HL-60/S4 treated with retinoic acid at 250 ng/mL for 4 days and 3 days (cell line): ENCODE results near the gene DNAH3.
"Not testable (repeated sequence)": the region's sequence is repeated elsewhere in the genome, so short reads cannot be mapped to it uniquely, and the experiment has no call there.

ENCODE experiments used
- in situ Hi-C: fragments of 300-500 bp; cut with MboI; formaldehyde crosslinking; loops from 2 replicates; pipeline ENCODE4 v1.7.0; 2022; ENCODE audit warnings: low sequenced_read_pairs

Gene DNAH3

DNA sequence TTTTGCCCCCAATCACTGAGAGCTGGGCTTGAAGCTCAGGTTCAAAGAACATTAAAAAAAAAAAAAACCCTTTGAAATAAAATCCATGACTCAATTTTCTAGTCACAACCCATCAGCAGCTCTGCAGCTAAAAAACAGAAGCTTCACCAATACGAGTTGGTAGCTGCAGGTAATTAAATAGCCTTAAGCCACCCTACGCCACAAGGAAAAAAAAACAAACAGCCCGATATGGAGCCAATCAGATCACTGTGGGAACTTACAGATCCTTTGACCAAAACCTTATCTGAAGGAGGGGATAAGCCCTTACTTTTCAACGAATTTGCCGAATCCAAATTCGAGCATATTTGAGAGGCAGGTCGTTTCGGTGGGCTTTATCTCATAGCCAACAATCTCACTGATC lies 69.3 kb downstream of the DNAH3 start:
- in situ Hi-C loops = loop anchor here (10.0 kb wide), 1 partner anchor 227 kb away; no protein-coding TSS in a partner anchor

DNA sequence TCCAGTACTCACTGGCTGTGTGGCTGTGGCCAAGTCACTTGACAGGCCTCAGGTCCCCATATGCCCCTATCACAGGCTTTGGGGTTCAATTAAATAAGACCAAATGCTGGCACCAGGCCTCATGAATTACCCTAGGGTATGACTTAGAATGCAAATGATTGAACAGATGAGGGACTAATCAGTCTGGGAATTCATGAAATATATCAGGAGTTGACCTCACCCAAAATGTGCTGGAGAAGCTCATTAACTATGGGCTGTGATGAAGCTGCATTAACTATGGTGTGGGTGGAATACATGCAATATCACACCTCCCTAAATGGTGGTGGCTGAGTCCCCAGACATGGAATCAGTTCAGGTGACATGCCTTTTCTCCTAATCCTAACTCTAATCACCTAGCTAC lies 72.1 kb downstream of the DNAH3 start:
- in situ Hi-C loops = no loop called here

GRCh38 chr16:21076186-21076883 lies 74.3 kb downstream of the DNAH3 start:
- in situ Hi-C loops = no loop called here

- in situ Hi-C loops = no loop called here
Observed at GRCh38 chr16:21075252-21075651, 75.4 kb downstream of the DNAH3 start.

DNA sequence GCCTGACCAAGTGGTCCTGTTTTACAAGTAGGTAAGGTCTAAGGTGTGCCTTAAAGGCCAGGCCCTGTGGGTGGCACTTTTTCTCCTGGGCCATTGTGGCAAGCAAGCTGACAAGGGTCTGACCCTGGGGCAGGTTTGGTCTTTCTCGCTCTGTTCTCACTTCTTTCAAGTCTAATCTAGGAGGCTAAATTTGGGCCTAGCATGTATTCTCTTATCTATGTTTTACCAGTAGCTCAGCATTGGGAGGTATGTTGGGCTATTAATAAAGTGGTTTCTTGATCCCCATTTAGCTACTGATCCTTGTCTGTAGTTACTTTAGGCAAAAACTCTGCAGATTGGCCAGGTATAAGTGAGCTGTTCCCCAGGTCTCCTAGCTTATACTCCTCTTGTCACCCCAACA lies 77.7 kb downstream of the DNAH3 start:
- in situ Hi-C loops = no loop called here

GRCh38 chr16:21071741-21072140 lies 78.9 kb downstream of the DNAH3 start:
- in situ Hi-C loops = no loop called here

DNA sequence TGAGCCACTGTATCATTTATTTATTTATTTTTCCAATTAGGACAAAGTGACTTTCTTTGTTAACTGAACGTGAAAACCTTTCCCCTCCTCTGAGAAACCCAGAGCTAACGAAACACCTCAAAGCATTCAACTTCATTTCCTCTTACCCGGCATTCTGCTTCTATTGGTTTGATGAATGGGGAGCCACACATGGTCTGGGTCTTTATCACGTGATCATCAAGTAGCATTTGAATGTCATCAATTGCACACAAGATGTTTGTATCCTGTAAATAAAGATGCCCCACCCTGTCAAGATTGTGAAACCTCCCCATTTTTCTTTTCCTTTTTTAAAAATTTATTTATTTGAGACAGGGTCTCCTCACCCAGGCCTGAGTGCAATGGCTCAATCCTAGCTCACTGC lies 80.1 kb downstream of the DNAH3 start:
- in situ Hi-C loops = no loop called here

DNA sequence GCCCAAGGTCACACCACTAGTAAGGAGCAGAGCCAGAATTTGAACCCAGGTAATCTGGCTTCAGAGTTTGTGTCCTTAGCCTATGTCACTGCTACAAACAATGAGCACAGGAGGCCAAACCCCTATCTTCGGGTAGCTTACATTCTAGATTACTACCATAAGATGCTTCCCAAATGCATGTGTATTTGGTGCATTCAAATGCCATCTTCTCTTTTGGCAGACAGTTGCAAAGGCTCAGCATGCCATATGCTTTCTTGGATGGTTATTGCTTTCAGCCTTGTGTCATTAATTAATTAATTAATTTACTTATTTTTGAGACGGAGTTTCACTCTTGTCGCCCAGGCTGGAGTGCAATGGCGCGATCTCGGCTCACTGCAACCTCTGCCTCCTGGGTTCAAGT lies 80.7 kb downstream of the DNAH3 start:
- in situ Hi-C loops = no loop called here

- in situ Hi-C loops = no loop called here
Observed at GRCh38 chr16:21064203-21064602, 86.4 kb downstream of the DNAH3 start.

DNA sequence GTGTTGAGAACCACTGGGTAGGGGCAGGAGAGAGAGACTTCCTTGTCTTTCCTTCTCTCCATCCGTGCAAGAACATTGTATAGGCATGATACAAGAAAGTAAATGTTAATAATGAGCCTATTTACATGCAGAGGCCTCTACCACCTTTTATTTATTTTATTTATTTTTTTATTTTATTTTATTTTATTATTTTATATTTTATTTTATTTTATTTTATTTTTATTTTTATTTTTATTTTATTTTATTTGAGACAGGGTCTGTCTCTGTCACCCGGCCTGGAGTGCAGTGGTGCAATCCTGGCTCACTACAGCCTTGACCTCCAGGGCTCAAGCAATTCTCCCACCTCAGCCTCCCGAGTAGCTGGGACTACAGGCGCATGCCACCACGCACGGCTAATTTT lies 87.3 kb downstream of the DNAH3 start:
- in situ Hi-C loops = not testable (repeated sequence)

GRCh38 chr16:21060027-21060510 lies 90.6 kb downstream of the DNAH3 start:
- in situ Hi-C loops = no loop called here

- in situ Hi-C loops = no loop called here
Observed at GRCh38 chr16:21057875-21058274, 92.8 kb downstream of the DNAH3 start.

DNA sequence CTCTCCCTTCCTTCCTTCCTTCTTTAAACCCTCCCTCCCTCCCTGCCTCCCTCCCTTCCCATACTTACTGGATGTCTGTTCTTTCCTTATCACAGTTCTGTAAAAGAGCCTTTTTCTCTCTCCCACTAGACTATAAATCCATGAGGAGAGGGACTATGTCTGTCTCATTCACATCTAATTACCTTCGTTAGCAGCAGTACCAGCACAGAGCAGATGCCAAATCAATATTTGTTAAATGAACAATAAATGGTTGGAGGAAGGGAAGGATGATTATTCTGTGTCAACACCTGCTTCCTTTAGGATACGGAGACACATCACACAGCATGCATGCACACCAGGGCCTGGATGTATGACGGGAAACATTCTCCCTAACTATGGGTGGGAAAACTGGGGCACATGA lies 94.2 kb downstream of the DNAH3 start:
- in situ Hi-C loops = no loop called here

DNA sequence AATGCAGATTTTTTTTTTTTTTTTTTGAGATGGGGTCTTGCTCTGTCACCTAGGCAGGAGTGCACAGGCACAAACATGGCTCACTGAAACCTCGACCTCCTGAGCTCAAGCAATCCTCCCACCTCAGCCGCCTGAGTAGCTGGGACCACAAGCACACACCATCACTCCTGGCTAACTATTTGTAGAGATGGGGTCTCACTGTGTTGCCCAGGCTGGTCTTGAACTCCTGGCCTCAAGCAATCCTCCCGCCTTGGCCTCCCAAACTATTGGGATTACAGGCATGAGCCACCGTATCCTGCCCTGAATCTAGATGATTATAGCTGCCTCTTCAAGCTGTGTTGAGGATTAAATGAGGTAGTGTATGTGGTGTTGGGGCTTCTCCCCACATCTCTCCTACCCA lies 94.9 kb downstream of the DNAH3 start:
- in situ Hi-C loops = not testable (repeated sequence)

DNA sequence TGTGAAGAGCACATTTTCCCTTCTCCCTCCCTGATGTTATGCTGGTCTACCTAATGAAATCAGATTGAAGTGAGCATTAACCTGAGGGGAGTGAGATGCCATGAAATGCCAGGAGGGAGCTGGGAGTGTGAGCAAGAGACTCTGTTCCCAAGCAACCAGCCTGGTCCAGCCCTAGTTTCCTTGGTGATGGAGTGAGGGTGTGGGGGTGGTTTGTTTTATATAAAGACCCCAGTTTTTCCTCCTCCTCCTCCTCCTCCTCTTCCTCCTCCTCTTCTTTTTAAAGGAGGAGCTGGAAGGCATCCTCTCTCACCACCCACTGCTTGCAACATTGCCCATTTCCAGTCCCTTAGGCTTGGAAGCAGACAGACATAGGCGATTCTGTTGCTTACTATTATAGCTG lies 97.1 kb downstream of the DNAH3 start:
- in situ Hi-C loops = no loop called here

- in situ Hi-C loops = not testable (repeated sequence)
Observed at GRCh38 chr16:21048091-21048912, 102.3 kb downstream of the DNAH3 start.

DNA sequence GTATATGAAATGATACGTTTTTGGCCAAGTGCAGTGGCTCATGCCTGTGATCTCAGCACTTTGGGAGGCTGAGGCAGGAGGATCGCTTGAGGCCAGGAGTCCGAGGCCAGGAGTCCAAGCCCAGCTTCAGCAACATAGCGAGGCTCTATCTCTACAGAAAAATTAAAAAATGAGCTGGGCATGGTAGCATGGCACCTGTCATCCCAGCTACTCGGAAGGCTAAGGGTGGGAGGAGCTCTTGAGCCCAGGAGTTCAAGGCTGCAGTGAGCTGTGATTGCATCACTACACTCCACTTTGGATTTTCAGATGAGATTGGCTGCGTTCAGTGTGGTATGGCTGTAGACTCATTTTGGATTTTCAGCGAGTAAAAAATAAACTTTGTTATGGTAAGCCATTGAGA lies 112.4 kb downstream of the DNAH3 start:
- in situ Hi-C loops = no loop called here

DNA sequence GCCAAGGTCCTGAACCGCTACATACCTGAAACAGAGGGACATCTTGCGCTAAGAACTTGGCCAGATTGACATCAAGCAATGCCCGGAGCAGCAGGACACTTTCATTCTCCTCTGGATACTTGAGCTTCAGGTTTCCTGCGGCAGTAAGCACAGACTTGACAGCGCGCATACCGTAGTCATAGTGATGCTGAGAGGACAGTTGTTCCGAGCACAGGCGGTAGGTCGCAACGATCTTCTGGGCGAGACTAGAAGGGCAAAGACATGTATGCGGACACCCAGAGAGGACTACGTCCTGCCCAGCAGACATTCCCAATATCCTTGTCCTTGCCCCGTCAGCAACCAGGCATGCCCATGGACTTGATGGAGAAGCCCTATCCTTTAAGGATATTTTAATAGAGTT lies 112.9 kb downstream of the DNAH3 start:
- in situ Hi-C loops = no loop called here

DNA sequence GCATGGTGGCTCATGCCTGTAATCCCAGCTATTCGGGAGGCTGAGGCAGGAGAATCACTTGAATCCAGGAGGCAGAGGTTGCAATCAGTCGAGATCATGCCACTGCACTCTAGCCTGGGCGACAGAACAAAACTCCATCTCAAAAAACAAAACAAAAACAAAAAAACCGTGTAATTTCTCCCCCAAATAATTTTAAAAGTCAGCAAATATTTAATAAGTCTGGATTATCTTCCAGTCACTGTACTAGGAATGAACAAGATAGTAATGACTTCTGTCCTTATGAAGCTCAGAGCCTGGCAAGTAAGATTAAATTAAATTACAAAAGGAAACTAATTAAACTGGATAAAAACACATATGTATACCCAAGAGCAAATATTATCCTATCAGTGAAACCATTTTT lies 113.5 kb downstream of the DNAH3 start:
- in situ Hi-C loops = no loop called here

DNA sequence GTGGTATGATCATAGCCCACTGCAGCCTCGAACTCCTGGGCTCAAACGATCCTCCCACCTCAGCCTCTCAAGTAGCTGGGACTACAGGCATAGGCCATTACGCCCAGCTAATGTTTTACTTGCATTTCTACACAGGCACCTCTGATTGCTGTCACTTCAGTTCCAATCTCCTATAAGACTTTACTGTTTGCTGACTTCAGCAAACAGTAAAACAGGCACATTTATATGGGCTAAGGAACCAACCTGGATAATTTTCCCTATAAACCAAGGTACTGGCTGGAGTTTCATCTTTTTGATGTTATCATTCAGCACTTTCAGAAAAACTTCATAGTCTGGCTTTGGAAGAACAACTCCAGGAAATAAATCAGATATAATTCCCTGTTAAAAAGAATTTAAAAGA lies 114.2 kb downstream of the DNAH3 start:
- in situ Hi-C loops = no loop called here

GRCh38 chr16:21033704-21034103 lies 116.9 kb downstream of the DNAH3 start:
- in situ Hi-C loops = no loop called here

GRCh38 chr16:21033264-21033663 lies 117.4 kb downstream of the DNAH3 start:
- in situ Hi-C loops = no loop called here
